H1 (cell line): ENCODE results near the gene CIAO2B.
"Not testable (repeated sequence)": the region's sequence is repeated elsewhere in the genome, so short reads cannot be mapped to it uniquely, and the experiment has no call there.

Experiments used
- GABPA ChIP-seq: IDR thresholded peaks from 2 replicates; pipeline ENCODE4 v1.6.1; 2011; ENCODE audit warnings: mild to moderate bottlenecking, low read length, moderate library complexity, borderline replicate concordance; ENCODE audit not compliant: insufficient read depth
- POLR2A ChIP-seq, 2 experiments: IDR thresholded peaks; 1 replicate in 1 of 2; 2 replicates in 1 of 2; pipeline ENCODE4 v1.6.1; 2011; ENCODE audit warnings: low read depth in 2 of 2, low read length in 2 of 2, mild to moderate bottlenecking in 2 of 2; ENCODE audit errors: control extremely low read depth in 1 of 2
- POLR2AphosphoS5 ChIP-seq: IDR thresholded peaks from 2 replicates; pipeline ENCODE4 v1.6.1; 2011; ENCODE audit warnings: low read depth, low read length
- POU5F1 ChIP-seq: IDR thresholded peaks from 2 replicates; pipeline ENCODE4 v1.6.1; 2011; ENCODE audit warnings: low read depth, mild to moderate bottlenecking, low read length, moderate library complexity
- RAD21 ChIP-seq, 2 experiments: IDR thresholded peaks in 1 of 2; conservative IDR thresholded peaks in 1 of 2; 2 replicates each; pipeline ENCODE4 v1.6.1; 2011; ENCODE audit warnings: low read depth in 2 of 2, low read length in 2 of 2, improper control_type of control experiment in 1 of 2, inconsistent platforms in 1 of 2, mild to moderate bottlenecking in 1 of 2, moderate library complexity in 1 of 2
- RXRA ChIP-seq: IDR thresholded peaks from 2 replicates; pipeline ENCODE4 v1.6.1; 2011; ENCODE audit warnings: low read depth, mild to moderate bottlenecking, low read length, moderate library complexity; ENCODE audit not compliant: insufficient read depth
- YY1 ChIP-seq: IDR thresholded peaks from 2 replicates; pipeline ENCODE4 v1.6.1; 2011; ENCODE audit warnings: low read depth, mild to moderate bottlenecking, low read length
- ZNF274 ChIP-seq: IDR thresholded peaks from 2 replicates; pipeline ENCODE4 v1.7.0; 2012; ENCODE audit warnings: low read length, borderline replicate concordance; ENCODE audit errors: extremely low read depth
- TF ChIP-seq, protein P1 (sequence below), 3 experiments: IDR thresholded peaks; 1 replicate in 2 of 3; 2 replicates in 1 of 3; pipeline versions ENCODE4 v1.5.1 to v1.6.1; 2011; ENCODE audit warnings: low read length in 3 of 3, mild to moderate bottlenecking in 3 of 3, inconsistent platforms in 2 of 3, low read depth in 1 of 3, moderate library complexity in 1 of 3; ENCODE audit not compliant: insufficient read depth in 1 of 3; ENCODE audit errors: control extremely low read depth in 1 of 3
- TF ChIP-seq, protein P2 (sequence below): IDR thresholded peaks from 2 replicates; pipeline ENCODE4 v1.6.1; 2012; ENCODE audit warnings: low read length, inconsistent platforms
- TF ChIP-seq, protein P3 (sequence below): IDR thresholded peaks from 2 replicates; pipeline ENCODE4 v1.6.1; 2012; ENCODE audit warnings: inconsistent platforms

DNA sequence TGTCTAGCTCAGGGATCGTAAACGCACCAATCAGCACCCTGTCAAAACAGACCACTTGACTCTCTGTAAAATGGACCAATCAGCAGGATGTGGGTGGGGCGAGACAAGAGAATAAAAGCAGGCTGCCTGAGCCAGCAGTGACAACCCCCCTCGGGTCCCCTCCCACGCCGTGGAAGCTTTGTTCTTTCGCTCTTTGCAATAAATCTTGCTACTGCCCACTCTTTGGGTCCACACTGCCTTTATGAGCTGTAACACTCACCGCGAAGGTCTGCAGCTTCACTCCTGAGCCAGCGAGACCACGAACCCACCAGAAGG lies 40.7 kb upstream of the CIAO2B start:
- TF ChIP-seq, protein P1, sequence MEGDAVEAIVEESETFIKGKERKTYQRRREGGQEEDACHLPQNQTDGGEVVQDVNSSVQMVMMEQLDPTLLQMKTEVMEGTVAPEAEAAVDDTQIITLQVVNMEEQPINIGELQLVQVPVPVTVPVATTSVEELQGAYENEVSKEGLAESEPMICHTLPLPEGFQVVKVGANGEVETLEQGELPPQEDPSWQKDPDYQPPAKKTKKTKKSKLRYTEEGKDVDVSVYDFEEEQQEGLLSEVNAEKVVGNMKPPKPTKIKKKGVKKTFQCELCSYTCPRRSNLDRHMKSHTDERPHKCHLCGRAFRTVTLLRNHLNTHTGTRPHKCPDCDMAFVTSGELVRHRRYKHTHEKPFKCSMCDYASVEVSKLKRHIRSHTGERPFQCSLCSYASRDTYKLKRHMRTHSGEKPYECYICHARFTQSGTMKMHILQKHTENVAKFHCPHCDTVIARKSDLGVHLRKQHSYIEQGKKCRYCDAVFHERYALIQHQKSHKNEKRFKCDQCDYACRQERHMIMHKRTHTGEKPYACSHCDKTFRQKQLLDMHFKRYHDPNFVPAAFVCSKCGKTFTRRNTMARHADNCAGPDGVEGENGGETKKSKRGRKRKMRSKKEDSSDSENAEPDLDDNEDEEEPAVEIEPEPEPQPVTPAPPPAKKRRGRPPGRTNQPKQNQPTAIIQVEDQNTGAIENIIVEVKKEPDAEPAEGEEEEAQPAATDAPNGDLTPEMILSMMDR (IDR thresholded peaks at IDR 0.05; ENCODE audit: control extremely low read depth in 1 of 3, insufficient read depth in 1 of 3, low read depth in 1 of 3, low read length in 3 of 3) = not testable (repeated sequence)
- TF ChIP-seq YY1; RXRA; RAD21 (IDR thresholded peaks at IDR 0.05 in 1 of 2, conservative IDR thresholded peaks at IDR 0.05 in 1 of 2; ENCODE audit: low read depth in 2 of 2, low read length in 2 of 2); POLR2A (IDR thresholded peaks at IDR 0.05; ENCODE audit: control extremely low read depth in 1 of 2, low read depth in 2 of 2, low read length in 2 of 2); POLR2AphosphoS5; GABPA; POU5F1; ZNF274: not testable (repeated sequence)
- TF ChIP-seq, protein P2, sequence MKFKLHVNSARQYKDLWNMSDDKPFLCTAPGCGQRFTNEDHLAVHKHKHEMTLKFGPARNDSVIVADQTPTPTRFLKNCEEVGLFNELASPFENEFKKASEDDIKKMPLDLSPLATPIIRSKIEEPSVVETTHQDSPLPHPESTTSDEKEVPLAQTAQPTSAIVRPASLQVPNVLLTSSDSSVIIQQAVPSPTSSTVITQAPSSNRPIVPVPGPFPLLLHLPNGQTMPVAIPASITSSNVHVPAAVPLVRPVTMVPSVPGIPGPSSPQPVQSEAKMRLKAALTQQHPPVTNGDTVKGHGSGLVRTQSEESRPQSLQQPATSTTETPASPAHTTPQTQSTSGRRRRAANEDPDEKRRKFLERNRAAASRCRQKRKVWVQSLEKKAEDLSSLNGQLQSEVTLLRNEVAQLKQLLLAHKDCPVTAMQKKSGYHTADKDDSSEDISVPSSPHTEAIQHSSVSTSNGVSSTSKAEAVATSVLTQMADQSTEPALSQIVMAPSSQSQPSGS = not testable (repeated sequence)
- TF ChIP-seq, protein P3, sequence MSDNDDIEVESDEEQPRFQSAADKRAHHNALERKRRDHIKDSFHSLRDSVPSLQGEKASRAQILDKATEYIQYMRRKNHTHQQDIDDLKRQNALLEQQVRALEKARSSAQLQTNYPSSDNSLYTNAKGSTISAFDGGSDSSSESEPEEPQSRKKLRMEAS = not testable (repeated sequence)
